Smooth muscle cell (in vitro differentiated cells): ENCODE results near the gene MBD5. TPM values are rescaled to one million over a fixed set of nuclear protein-coding genes. Genes with fewer than 3 reads are reported as not detected.

Experiments
- DNase-seq: peaks from one replicate; lab custom pipeline; 2025; ENCODE audit not compliant: unreplicated experiment; lab: John Stamatoyannopoulos, UW
- H2AFZ ChIP-seq: fragments of 200-600 bp; sonication (generic); 2 replicates; pipeline ENCODE4 v1.6.0; 2016; ENCODE audit warnings: antibody characterized with exemption, low read depth, mild to moderate bottlenecking
- H3F3A ChIP-seq: fragments of 200-600 bp; sonication (generic); 2 replicates; pipeline ENCODE4 v1.6.0; 2017; ENCODE audit warnings: antibody characterized with exemption, low read depth
- H3K27ac ChIP-seq: fragments of 200-600 bp; sonication (generic); 2 replicates; pipeline ENCODE4 v1.5.1; 2016; ENCODE audit warnings: low read depth, mild to moderate bottlenecking
- H3K27me3 ChIP-seq: fragments of 200-600 bp; sonication (generic); 2 replicates; pipeline ENCODE4 v1.6.1; 2016; ENCODE audit warnings: low read depth, mild to moderate bottlenecking
- H3K36me3 ChIP-seq: fragments of 200-600 bp; sonication (generic); 2 replicates; pipeline ENCODE4 v1.5.1; 2016; ENCODE audit warnings: low read depth
- H3K4me1 ChIP-seq: fragments of 200-600 bp; sonication (generic); 2 replicates; pipeline ENCODE4 v1.5.1; 2016; ENCODE audit warnings: low read depth
- H3K4me2 ChIP-seq: fragments of 200-600 bp; sonication (generic); 2 replicates; pipeline ENCODE4 v1.6.0; 2016; ENCODE audit warnings: mild to moderate bottlenecking
- H3K4me3 ChIP-seq: fragments of 200-600 bp; sonication (generic); 2 replicates; pipeline ENCODE4 v1.5.1; 2016; ENCODE audit warnings: mild to moderate bottlenecking
- H3K79me2 ChIP-seq: fragments of 200-600 bp; sonication (generic); 2 replicates; pipeline ENCODE4 v1.6.0; 2016; ENCODE audit warnings: low read depth, mild to moderate bottlenecking
- H3K9ac ChIP-seq: fragments of 200-600 bp; sonication (generic); 2 replicates; pipeline ENCODE4 v1.6.0; 2016; ENCODE audit warnings: low read depth
- H3K9me3 ChIP-seq: fragments of 200-600 bp; sonication (generic); replicated peaks from 2 replicates; pipeline ENCODE4 v1.5.1; 2016; ENCODE audit warnings: low read depth
- H4K20me1 ChIP-seq: fragments of 200-600 bp; sonication (generic); 2 replicates; pipeline ENCODE4 v1.6.0; 2016; ENCODE audit warnings: low read depth
- CTCF ChIP-seq: fragments of 200-600 bp; sonication (generic); IDR thresholded peaks from 2 replicates; pipeline ENCODE4 v1.5.1; 2017; ENCODE audit warnings: borderline replicate concordance, mild to moderate bottlenecking, antibody characterized with exemption; ENCODE audit not compliant: insufficient read depth, poor library complexity, severe bottlenecking
- WGBS: methylation state at CpG from one replicate; pipeline ENCODE4 v1.1.7; 2016; ENCODE audit warnings: low lambda C conversion rate; 5-methylcytosine and 5-hydroxymethylcytosine counted together
- polyA plus RNA-seq: library from polyadenylated mRNA; unstranded; fragments of >200 nt; fragmentation: Nextera tagmentation; extraction: Ambion mirVana; gene quantifications from 2 replicates; pipeline ENCODE4 v1.2.1, GENCODE V29; 2016
- total RNA-seq: library from RNA; depleted of rRNA; stranded (reverse); fragments of >200 nt; gene quantifications from 2 replicates; pipeline ENCODE4 v1.2.3, GENCODE V29; 2014

Gene MBD5
- total and polyA plus RNA-seq, 2 experiments from 2014 or later = 25.7 to 31.2 TPM

DNA sequence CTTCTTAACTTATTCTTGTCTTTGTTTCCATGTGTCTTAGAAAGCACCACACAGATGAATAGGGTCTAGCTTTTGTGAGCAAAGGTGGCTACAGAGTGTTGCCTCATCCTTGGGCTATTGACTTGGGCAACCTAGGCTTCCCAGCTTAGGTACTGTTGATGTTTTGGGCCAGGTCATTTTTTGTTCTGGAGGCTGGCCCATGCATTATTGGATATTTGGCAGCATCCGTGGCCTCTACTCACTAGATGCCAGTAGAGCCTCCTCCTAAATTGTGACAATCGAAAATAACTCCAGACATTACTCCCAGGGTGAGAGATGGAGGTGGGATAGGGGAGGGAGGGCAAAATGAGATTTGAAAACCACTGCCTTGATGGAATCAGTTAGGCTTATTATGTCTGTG, 496.4 kb downstream of the MBD5 start:
- Histone ChIP-seq H3K4me1 (no peaks in the 10 kb centered on the region), H2AFZ (no peak overlapping the region), H3K9me3 (no peaks in the 10 kb centered on the region), H3K79me2 (no peaks in the 10 kb centered on the region), H3K36me3 (no peaks in the 10 kb centered on the region), H3F3A (no peaks in the 10 kb centered on the region), H3K4me2 (no peak overlapping the region), H3K9ac (no peak overlapping the region), H3K27me3 (no peaks in the 10 kb centered on the region), H4K20me1 (no peaks in the 10 kb centered on the region), H3K27ac (no peak overlapping the region), H3K4me3 (no peak overlapping the region)
- no peak for DNase-seq
- no peak for TF ChIP-seq CTCF
- 94% methylated on average over 2 of the region's 2 CpGs for WGBS

DNA sequence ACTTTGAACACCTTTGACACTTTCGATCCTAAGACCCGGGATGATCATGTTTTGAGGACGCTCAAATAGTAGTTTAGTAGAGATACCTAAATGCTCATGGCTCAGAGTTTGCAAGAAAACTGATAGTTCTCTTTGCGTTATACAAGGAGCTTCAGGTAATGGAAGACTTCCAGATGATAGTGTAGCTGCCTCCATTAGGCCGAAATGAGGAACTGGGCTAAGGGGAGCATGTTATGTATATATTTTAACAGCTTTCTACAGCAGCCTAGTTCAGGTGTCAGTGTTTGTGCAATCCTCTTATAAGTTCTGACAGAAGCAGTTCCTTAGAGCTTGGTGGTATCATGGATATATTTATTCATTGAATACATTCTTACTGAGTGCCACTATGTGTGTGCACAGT, 496.9 kb downstream of the MBD5 start:
- Histone ChIP-seq H3F3A (no peaks in the 10 kb centered on the region), H3K9ac (no peak overlapping the region), H3K27ac (no peak overlapping the region), H3K4me2 (no peak overlapping the region), H2AFZ (no peak overlapping the region), H4K20me1 (no peaks in the 10 kb centered on the region), H3K9me3 (no peaks in the 10 kb centered on the region), H3K27me3 (no peaks in the 10 kb centered on the region), H3K36me3 (no peaks in the 10 kb centered on the region), H3K4me3 (no peak overlapping the region), H3K79me2 (no peaks in the 10 kb centered on the region), H3K4me1 (no peaks in the 10 kb centered on the region)
- 97% methylated on average over 5 of the region's 5 CpGs for WGBS
- DNase-seq = no peak
- no peak for TF ChIP-seq CTCF

GRCh38 chr2:148519013-148519412, 498.1 kb downstream of the MBD5 start:
- Histone ChIP-seq H3F3A (no peaks in the 10 kb centered on the region), H3K27me3 (no peaks in the 10 kb centered on the region), H3K9me3 (no peaks in the 10 kb centered on the region), H3K4me3 (no peak overlapping the region), H2AFZ (no peak overlapping the region), H4K20me1 (no peaks in the 10 kb centered on the region), H3K9ac (no peak overlapping the region), H3K4me2 (no peak overlapping the region), H3K4me1 (no peaks in the 10 kb centered on the region), H3K79me2 (no peaks in the 10 kb centered on the region), H3K27ac (no peak overlapping the region), H3K36me3 (no peaks in the 10 kb centered on the region)
- 77% methylated on average over 7 of the region's 7 CpGs for WGBS
- no peak for TF ChIP-seq CTCF
- no peak for DNase-seq

DNA sequence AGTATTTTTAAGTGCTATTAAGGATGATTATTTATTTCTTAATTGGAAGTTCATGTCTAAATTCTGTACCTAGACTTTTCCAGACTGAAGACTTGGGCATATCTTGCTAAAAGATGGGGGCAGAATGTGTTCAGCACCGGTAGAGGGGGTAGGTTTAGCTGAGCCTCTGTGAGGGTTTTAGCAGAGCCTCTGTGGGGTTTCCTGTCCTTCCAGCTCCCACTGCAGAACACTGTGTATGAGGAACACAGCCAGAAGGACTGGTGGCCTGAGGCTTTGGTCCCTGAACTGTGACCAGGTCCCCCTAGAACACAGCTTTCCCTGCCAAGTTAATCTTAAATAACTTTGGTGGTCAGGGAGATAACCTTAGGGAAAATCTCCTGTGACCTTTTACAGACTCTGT, 500.3 kb downstream of the MBD5 start:
- no peak overlapping the region for H3K4me2 ChIP-seq
- no peaks in the 10 kb centered on the region for H3K27me3 ChIP-seq
- H3F3A ChIP-seq = no peaks in the 10 kb centered on the region
- no peak for TF ChIP-seq CTCF
- no peaks in the 10 kb centered on the region for H4K20me1 ChIP-seq
- H3K79me2 ChIP-seq = no peaks in the 10 kb centered on the region
- H3K4me3 ChIP-seq = no peak overlapping the region
- 65% methylated on average over 1 of the region's 1 CpG for WGBS
- no peaks in the 10 kb centered on the region for H3K9me3 ChIP-seq
- no peak for DNase-seq
- no peaks in the 10 kb centered on the region for H3K4me1 ChIP-seq
- H3K36me3 ChIP-seq = no peaks in the 10 kb centered on the region
- H3K27ac ChIP-seq = no peak overlapping the region
- no peak overlapping the region for H3K9ac ChIP-seq
- no peak overlapping the region for H2AFZ ChIP-seq
